ENCODE data around the gene TMEM63B.

GRCh38 chr6:44117397-44118128, 9.8 kb upstream of the TMEM63B start:
- TF ChIP-seq CTCF (IDR thresholded peaks at IDR 0.05), result no peak
- no peak for TF ChIP-seq POLR2A (IDR thresholded peaks at IDR 0.05)
